Choroid plexus epithelial cell (primary cell): ENCODE measurements around the gene SENP8.

ENCODE experiments used
- DNase-seq: peaks from one replicate; pipeline ENCODE4 v3.0.0-alpha.2; 2010; ENCODE audit warnings: low read depth
- H3K4me3 ChIP-seq: 2 replicates; pipeline ENCODE4 v1.5.1; 2011; ENCODE audit warnings: low read depth, mild to moderate bottlenecking, control low read depth, low read length, moderate library complexity
- TF ChIP-seq, protein P1 (sequence below): conservative IDR thresholded peaks from 2 replicates; pipeline ENCODE4 v1.5.1; 2011; ENCODE audit warnings: low read depth, mild to moderate bottlenecking, control low read depth, inconsistent platforms, low read length, moderate library complexity

SENP8 gene

DNA sequence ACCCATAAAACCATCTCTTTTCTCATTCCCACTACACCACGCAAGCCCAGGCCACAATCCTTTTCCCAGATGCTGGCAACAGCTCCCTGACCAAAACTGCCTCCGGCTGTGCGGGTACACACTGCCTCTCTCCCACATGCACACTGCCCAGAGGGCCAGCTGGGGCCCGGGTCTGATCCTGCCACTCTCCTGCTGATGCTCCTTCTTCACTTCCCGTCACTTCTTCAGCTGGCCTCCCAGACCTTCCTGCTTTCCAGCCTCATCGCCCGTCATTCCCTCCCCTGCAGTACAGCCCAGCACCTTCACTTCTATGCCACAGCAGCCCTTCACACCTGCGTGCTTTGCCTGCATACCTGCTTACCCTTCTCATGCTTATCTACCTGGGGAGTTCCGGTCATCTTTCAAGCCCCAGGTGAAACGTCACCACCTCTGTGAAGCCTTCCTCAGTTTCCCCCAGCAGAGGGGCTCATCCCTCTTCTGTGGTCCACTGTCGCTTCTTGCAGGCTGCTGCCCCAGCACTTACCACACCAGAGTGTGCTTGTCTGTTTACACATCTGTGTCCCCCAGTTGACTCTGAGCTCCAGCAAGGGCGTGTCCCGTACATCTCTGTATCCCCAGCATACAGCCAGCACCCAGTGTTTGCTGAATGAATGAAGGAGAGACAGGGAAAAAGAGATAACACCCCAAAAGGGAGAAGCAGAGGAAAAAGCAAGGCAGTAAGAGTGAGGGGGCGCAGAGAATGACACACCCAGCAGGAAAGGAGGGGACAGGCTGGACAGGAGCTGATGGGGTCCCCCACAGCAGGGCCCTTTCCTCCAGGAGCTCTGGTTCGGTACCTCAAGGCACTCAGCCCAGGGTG, 57.2 kb downstream of the SENP8 start:
- TF ChIP-seq, protein P1, sequence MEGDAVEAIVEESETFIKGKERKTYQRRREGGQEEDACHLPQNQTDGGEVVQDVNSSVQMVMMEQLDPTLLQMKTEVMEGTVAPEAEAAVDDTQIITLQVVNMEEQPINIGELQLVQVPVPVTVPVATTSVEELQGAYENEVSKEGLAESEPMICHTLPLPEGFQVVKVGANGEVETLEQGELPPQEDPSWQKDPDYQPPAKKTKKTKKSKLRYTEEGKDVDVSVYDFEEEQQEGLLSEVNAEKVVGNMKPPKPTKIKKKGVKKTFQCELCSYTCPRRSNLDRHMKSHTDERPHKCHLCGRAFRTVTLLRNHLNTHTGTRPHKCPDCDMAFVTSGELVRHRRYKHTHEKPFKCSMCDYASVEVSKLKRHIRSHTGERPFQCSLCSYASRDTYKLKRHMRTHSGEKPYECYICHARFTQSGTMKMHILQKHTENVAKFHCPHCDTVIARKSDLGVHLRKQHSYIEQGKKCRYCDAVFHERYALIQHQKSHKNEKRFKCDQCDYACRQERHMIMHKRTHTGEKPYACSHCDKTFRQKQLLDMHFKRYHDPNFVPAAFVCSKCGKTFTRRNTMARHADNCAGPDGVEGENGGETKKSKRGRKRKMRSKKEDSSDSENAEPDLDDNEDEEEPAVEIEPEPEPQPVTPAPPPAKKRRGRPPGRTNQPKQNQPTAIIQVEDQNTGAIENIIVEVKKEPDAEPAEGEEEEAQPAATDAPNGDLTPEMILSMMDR, result no peak
- DNase-seq, result no peak
- H3K4me3 ChIP-seq, result no peak overlapping the region

DNA sequence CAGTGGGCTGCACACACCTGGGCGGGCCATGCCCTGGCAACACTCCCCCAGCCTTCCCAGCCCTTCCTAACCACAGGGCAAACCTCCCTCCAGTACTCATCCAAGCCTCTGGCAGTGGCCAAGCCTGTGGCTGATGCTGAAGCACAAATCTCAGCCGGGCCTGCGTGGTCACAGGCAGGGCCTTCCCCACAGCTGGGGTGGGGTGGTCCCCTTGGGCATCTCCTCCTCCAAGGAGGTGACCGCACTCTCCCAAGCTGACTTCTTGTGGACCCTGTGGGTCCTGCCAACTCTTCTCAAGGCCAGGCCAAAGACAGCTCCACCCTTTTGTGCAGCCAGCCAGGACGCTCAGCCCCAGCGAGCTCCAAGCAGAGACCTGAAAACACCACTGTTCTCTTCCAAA, 58.0 kb downstream of the SENP8 start:
- no peak for DNase-seq
- TF ChIP-seq, protein P1, result no peak
- no peak overlapping the region for H3K4me3 ChIP-seq

DNA sequence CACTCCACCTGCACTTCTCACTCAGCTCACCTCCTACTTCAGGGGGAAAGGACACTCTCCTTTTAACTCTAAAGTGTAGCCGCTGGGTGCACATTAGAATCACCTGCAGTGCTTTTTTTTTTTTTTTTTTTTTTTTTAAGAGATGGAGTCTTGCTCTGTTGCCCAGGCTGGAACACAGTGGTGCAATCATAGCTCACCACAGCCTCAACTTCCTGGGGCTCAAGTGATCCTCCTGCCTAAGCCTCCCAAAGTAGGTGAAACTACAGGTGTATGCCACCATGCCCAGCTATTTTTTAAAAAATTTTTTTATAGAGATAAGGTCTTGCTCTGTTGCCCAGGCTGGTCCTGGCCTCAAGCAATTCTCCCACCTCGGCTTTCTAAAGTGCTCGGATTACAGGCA, 58.5 kb downstream of the SENP8 start:
- H3K4me3 ChIP-seq, result no peak overlapping the region
- DNase-seq, result no peak
- TF ChIP-seq, protein P1, result no peak

DNA sequence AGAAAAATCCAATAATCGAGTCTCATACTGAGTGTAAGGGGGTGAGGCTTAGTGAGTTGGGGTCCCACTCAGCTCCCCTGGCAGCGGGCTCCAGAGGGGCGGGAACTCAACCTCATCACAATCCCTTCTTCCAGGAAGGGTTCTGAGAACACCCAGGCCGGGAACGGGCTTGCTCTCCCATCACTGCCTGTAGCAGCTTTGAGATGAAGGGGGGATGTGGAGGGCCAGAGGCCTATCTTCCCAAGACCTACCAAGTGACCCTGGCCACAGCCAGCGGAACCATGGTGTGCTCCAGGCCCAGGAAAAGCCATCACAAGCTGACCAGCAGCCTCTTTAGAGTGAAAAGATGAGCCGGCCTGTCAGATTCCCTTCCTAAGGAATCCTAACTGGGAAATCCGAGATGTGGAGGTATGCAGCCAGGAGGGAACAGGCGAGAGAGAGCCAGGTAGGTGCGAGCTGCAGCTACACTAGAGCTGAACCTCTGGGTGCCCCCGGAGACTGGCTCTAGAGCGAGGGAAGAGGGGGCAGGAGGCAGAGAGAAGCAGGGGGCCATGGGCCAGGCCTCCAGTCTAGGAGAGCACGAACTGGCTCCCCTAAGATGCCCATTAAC, 60.9 kb downstream of the SENP8 start:
- H3K4me3 ChIP-seq, result no peak overlapping the region
- TF ChIP-seq, protein P1, result no peak
- no peak for DNase-seq

DNA sequence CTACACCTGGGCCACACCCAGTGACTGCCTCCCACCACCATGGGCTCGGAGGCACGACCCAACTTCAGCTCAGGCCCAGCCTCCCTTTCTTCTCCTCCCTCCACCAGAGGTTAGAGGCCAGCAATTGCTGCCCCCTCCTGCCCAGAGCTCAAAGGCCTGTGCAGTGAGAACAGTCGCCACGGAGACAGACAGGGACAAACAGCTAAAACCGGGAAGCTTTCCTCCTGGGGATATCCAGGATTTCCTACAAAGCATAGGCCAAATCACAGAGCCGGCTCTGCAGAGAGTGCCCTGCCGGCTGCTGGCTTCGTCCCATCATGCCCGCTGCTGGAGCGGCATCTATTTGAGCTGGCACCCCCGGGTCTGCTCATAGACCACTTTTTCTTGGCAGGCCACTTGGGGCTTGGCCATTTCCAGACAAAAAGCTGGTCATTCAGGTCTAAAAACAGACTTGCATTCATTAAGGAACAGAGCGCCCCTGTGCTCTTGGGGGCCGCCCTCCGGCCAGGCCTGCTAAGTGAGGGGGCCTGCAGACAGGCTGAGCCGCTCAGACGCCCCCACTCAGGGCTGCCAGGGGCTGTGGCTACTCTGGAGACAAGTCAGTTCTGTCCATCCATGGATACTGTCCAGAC, 61.9 kb downstream of the SENP8 start:
- TF ChIP-seq, protein P1, result no peak
- DNase-seq, result no peak
- H3K4me3 ChIP-seq, result no peak overlapping the region

DNA sequence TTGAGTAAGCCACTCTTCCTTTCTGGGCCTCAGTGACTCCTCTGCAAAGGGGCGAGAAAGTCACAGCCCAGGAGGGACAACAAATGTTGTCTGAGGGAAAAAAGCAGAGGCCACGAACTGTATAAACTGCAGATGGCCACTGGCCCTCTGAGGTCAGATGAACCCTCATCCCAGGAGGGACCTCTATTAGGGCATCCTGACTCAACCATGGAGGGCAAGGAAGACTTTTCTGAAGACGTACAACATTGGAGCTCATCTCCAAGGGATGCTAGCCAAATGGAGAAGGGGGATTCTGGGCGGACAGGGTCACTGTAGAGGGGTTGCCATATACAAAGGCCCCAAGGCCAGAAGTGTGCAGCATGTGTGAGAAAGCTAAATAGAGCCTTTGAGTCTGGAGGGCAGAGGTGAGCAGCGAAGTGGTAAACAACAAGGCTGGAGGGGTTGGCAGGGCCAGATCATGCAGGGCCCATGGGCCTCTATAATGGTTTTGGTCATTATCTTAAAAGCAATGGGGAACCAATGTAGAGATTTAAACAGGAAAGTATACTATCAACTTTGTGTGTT, 62.6 kb downstream of the SENP8 start:
- no peak for DNase-seq
- no peak overlapping the region for H3K4me3 ChIP-seq
- TF ChIP-seq, protein P1, result no peak
